ENCODE results near the gene SMARCD3. TPM values are rescaled to one million over a fixed set of nuclear protein-coding genes. Genes with fewer than 3 reads are reported as not detected.

SMARCD3 gene
- total RNA-seq, 1 donor from 2014 or later: 50.7 TPM

GRCh38 chr7:151244196-151244840, 4.2 kb downstream of the SMARCD3 start:
- Mint-ChIP-seq H3K9me3 (no peaks in the 10 kb centered on the region), H3K4me3 (peak overlapping the region; percentile 75), H3K27me3 (ENCODE audit: low read depth) (peaks cover 8% of the 10 kb centered on the region), H3K4me1 (peaks cover 52% of the 10 kb centered on the region), H3K36me3 (ENCODE audit: low read depth) (no peaks in the 10 kb centered on the region), H3K27ac (ENCODE audit: unreplicated experiment) (no peak overlapping the region)
- peak; percentile 63 for DNase-seq (ENCODE audit: low read depth, low spot score)
- peak; percentile 84 for TF ChIP-seq CTCF (conservative IDR thresholded peaks at IDR 0.05)

- Mint-ChIP-seq H3K27ac (ENCODE audit: unreplicated experiment) (peak overlapping the region; percentile 57), H3K4me3 (peak overlapping the region; percentile 75)
- DNase-seq (ENCODE audit: low read depth, low spot score): no peak
These were observed 4.9 kb downstream of the SMARCD3 start for GRCh38 chr7:151243408-151244195.

GRCh38 chr7:151243045-151243349, 5.5 kb downstream of the SMARCD3 start:
- Mint-ChIP-seq H3K4me1 (peaks cover 44% of the 10 kb centered on the region), H3K36me3 (ENCODE audit: low read depth) (no peaks in the 10 kb centered on the region), H3K27ac (ENCODE audit: unreplicated experiment) (no peak overlapping the region), H3K27me3 (ENCODE audit: low read depth) (peaks cover 7% of the 10 kb centered on the region), H3K4me3 (peak overlapping the region; percentile 73), H3K9me3 (no peaks in the 10 kb centered on the region)
- DNase-seq (ENCODE audit: low read depth, low spot score): no peak
- no peak for TF ChIP-seq CTCF (conservative IDR thresholded peaks at IDR 0.05)

More at GRCh38 chr7:151243408-151244195, 4.9 kb downstream of the SMARCD3 start:
- TF ChIP-seq CTCF (conservative IDR thresholded peaks at IDR 0.05): no peak
- H3K9me3 Mint-ChIP-seq: no peaks in the 10 kb centered on the region
- no peaks in the 10 kb centered on the region for H3K36me3 Mint-ChIP-seq (ENCODE audit: low read depth)
- H3K4me1 Mint-ChIP-seq: peaks cover 49% of the 10 kb centered on the region
- H3K27me3 Mint-ChIP-seq (ENCODE audit: low read depth): peaks cover 7% of the 10 kb centered on the region

GRCh38 chr7:151242159-151243044, 6.1 kb downstream of the SMARCD3 start:
- Mint-ChIP-seq H3K27me3 (ENCODE audit: low read depth) (peaks cover 7% of the 10 kb centered on the region), H3K9me3 (no peaks in the 10 kb centered on the region), H3K36me3 (ENCODE audit: low read depth) (no peaks in the 10 kb centered on the region), H3K4me3 (peak overlapping the region; percentile 73), H3K27ac (ENCODE audit: unreplicated experiment) (no peak overlapping the region), H3K4me1 (peaks cover 39% of the 10 kb centered on the region)
- no peak for TF ChIP-seq CTCF (conservative IDR thresholded peaks at IDR 0.05)
- no peak for DNase-seq (ENCODE audit: low read depth, low spot score)

- no peaks in the 10 kb centered on the region for H3K9me3 Mint-ChIP-seq
- H3K27ac Mint-ChIP-seq (ENCODE audit: unreplicated experiment): no peak overlapping the region
- no peak for TF ChIP-seq CTCF (conservative IDR thresholded peaks at IDR 0.05)
- no peak overlapping the region for H3K4me3 Mint-ChIP-seq
- no peak for DNase-seq (ENCODE audit: low read depth, low spot score)
- peaks cover 3% of the 10 kb centered on the region for H3K36me3 Mint-ChIP-seq (ENCODE audit: low read depth)
- peaks cover 34% of the 10 kb centered on the region for H3K4me1 Mint-ChIP-seq
- peaks cover 7% of the 10 kb centered on the region for H3K27me3 Mint-ChIP-seq (ENCODE audit: low read depth)
These were observed 6.8 kb downstream of the SMARCD3 start for GRCh38 chr7:151241755-151242096.
